HEK293 (cell line): ENCODE measurements around the gene MCIDAS.

Source experiments
- GLIS1 ChIP-seq: fragments of 450-650 bp; formaldehyde crosslinking; IDR thresholded peaks from 2 replicates; pipeline ENCODE4 v1.5.1; 2016; ENCODE audit warnings: missing biosample characterization, missing genetic modification characterization
- MEIS1 ChIP-seq: sonication (generic); formaldehyde crosslinking; IDR thresholded peaks from 2 replicates; pipeline ENCODE4 v1.8.1; 2022; ENCODE audit warnings: missing genetic modification reagents, mild to moderate bottlenecking, borderline replicate concordance
- MZF1 ChIP-seq: fragments of 450-650 bp; formaldehyde crosslinking; IDR thresholded peaks from 2 replicates; pipeline ENCODE4 v1.5.1; 2017; ENCODE audit warnings: missing biosample characterization, missing genetic modification characterization, borderline replicate concordance
- OVOL3 ChIP-seq: fragments of 450-650 bp; formaldehyde crosslinking; IDR thresholded peaks from 2 replicates; pipeline ENCODE4 v1.5.1; 2016; ENCODE audit warnings: missing biosample characterization, missing genetic modification characterization
- REPIN1 ChIP-seq: fragments of 450-650 bp; formaldehyde crosslinking; IDR thresholded peaks from 2 replicates; pipeline ENCODE4 v1.5.1; 2017; ENCODE audit warnings: missing biosample characterization, missing genetic modification characterization, low read depth
- SETDB1 ChIP-seq: IDR thresholded peaks from one replicate; pipeline ENCODE4 v1.6.1; 2017; ENCODE audit warnings: mild to moderate bottlenecking, low read length, moderate library complexity, mixed read lengths; ENCODE audit not compliant: insufficient read length
- TRIM28 ChIP-seq: IDR thresholded peaks from 2 replicates; pipeline ENCODE4 v1.6.1; 2011; ENCODE audit warnings: low read length, control low read depth, borderline replicate concordance
- WT1 ChIP-seq: fragments of 450-650 bp; formaldehyde crosslinking; IDR thresholded peaks from 2 replicates; pipeline ENCODE4 v1.5.1; 2016; ENCODE audit warnings: missing biosample characterization, missing genetic modification characterization
- ZBTB1 ChIP-seq: fragments of 450-650 bp; formaldehyde crosslinking; IDR thresholded peaks from 2 replicates; pipeline ENCODE4 v1.5.1; 2016; ENCODE audit warnings: missing biosample characterization, missing genetic modification characterization
- ZBTB20 ChIP-seq: fragments of 450-650 bp; formaldehyde crosslinking; IDR thresholded peaks from 2 replicates; pipeline ENCODE4 v1.5.1; 2016; ENCODE audit warnings: missing biosample characterization, missing genetic modification characterization
- ZBTB48 ChIP-seq: fragments of 450-650 bp; formaldehyde crosslinking; IDR thresholded peaks from 2 replicates; pipeline ENCODE4 v1.5.1; 2016; ENCODE audit warnings: missing biosample characterization, missing genetic modification characterization
- ZBTB8A ChIP-seq: fragments of 450-650 bp; formaldehyde crosslinking; IDR thresholded peaks from 2 replicates; pipeline ENCODE4 v1.5.1; 2016; ENCODE audit warnings: missing biosample characterization, missing genetic modification characterization
- ZFHX2 ChIP-seq: fragments of 450-650 bp; formaldehyde crosslinking; conservative IDR thresholded peaks from 2 replicates; pipeline ENCODE4 v1.5.1; 2016; ENCODE audit warnings: missing biosample characterization, missing genetic modification characterization
- ZFP41 ChIP-seq: fragments of 450-650 bp; formaldehyde crosslinking; IDR thresholded peaks from 2 replicates; pipeline ENCODE4 v1.5.1; 2016; ENCODE audit warnings: missing biosample characterization, missing genetic modification characterization, borderline replicate concordance
- ZNF133 ChIP-seq: fragments of 450-650 bp; formaldehyde crosslinking; IDR thresholded peaks from 2 replicates; pipeline ENCODE4 v1.5.1; 2016; ENCODE audit warnings: missing biosample characterization, missing genetic modification characterization
- ZNF157 ChIP-seq: fragments of 450-650 bp; formaldehyde crosslinking; IDR thresholded peaks from 2 replicates; pipeline ENCODE4 v1.5.1; 2016; ENCODE audit warnings: missing biosample characterization, missing genetic modification characterization
- ZNF2 ChIP-seq: fragments of 450-650 bp; formaldehyde crosslinking; IDR thresholded peaks from 2 replicates; pipeline ENCODE4 v1.5.1; 2016; ENCODE audit warnings: missing biosample characterization, missing genetic modification characterization
- ZNF223 ChIP-seq: fragments of 450-650 bp; formaldehyde crosslinking; IDR thresholded peaks from 2 replicates; pipeline ENCODE4 v1.5.1; 2016; ENCODE audit warnings: missing biosample characterization, missing genetic modification characterization
- ZNF248 ChIP-seq: fragments of 450-650 bp; formaldehyde crosslinking; IDR thresholded peaks from 2 replicates; pipeline ENCODE4 v1.5.1; 2017; ENCODE audit warnings: missing biosample characterization, missing genetic modification characterization
- ZNF416 ChIP-seq: fragments of 450-650 bp; formaldehyde crosslinking; IDR thresholded peaks from 2 replicates; pipeline ENCODE4 v1.5.1; 2016; ENCODE audit warnings: missing biosample characterization, missing genetic modification characterization
- ZNF521 ChIP-seq: fragments of 450-650 bp; formaldehyde crosslinking; IDR thresholded peaks from 2 replicates; pipeline ENCODE4 v1.5.1; 2017; ENCODE audit warnings: missing biosample characterization, mild to moderate bottlenecking, missing genetic modification characterization
- ZNF529 ChIP-seq: fragments of 450-650 bp; formaldehyde crosslinking; IDR thresholded peaks from 2 replicates; pipeline ENCODE4 v1.5.1; 2017; ENCODE audit warnings: missing genetic modification characterization, missing biosample characterization; ENCODE audit not compliant: insufficient replicate concordance
- ZNF621 ChIP-seq: fragments of 450-650 bp; formaldehyde crosslinking; IDR thresholded peaks from 2 replicates; pipeline ENCODE4 v1.5.1; 2017; ENCODE audit warnings: missing biosample characterization, missing genetic modification characterization
- ZNF629 ChIP-seq: fragments of 450-650 bp; formaldehyde crosslinking; IDR thresholded peaks from 2 replicates; pipeline ENCODE4 v1.5.1; 2017; ENCODE audit warnings: missing biosample characterization, missing genetic modification characterization
- ZNF654 ChIP-seq: fragments of 450-650 bp; formaldehyde crosslinking; IDR thresholded peaks from 2 replicates; pipeline ENCODE4 v1.5.1; 2016; ENCODE audit warnings: low read depth, missing biosample characterization, missing genetic modification characterization
- TF ChIP-seq, protein P1 (sequence below): fragments of 450-650 bp; formaldehyde crosslinking; IDR thresholded peaks from 2 replicates; pipeline ENCODE4 v1.5.1; 2016; ENCODE audit warnings: missing biosample characterization, missing genetic modification characterization
- TF ChIP-seq, protein P2 (sequence below): fragments of 450-650 bp; formaldehyde crosslinking; conservative IDR thresholded peaks from 2 replicates; pipeline ENCODE4 v1.5.1; 2016; ENCODE audit warnings: low read depth, missing biosample characterization, missing genetic modification characterization
- TF ChIP-seq, protein P3 (sequence below): fragments of 450-650 bp; formaldehyde crosslinking; IDR thresholded peaks from 2 replicates; pipeline ENCODE4 v1.5.1; 2016; ENCODE audit warnings: missing biosample characterization, missing genetic modification characterization
- TF ChIP-seq, protein P4 (sequence below): fragments of 450-650 bp; formaldehyde crosslinking; IDR thresholded peaks from 2 replicates; pipeline ENCODE4 v1.5.1; 2016; ENCODE audit warnings: missing biosample characterization, missing genetic modification characterization
- TF ChIP-seq, protein P5 (sequence below): fragments of 450-650 bp; formaldehyde crosslinking; IDR thresholded peaks from 2 replicates; pipeline ENCODE4 v1.5.1; 2016; ENCODE audit warnings: missing biosample characterization, missing genetic modification characterization

The MCIDAS gene

DNA sequence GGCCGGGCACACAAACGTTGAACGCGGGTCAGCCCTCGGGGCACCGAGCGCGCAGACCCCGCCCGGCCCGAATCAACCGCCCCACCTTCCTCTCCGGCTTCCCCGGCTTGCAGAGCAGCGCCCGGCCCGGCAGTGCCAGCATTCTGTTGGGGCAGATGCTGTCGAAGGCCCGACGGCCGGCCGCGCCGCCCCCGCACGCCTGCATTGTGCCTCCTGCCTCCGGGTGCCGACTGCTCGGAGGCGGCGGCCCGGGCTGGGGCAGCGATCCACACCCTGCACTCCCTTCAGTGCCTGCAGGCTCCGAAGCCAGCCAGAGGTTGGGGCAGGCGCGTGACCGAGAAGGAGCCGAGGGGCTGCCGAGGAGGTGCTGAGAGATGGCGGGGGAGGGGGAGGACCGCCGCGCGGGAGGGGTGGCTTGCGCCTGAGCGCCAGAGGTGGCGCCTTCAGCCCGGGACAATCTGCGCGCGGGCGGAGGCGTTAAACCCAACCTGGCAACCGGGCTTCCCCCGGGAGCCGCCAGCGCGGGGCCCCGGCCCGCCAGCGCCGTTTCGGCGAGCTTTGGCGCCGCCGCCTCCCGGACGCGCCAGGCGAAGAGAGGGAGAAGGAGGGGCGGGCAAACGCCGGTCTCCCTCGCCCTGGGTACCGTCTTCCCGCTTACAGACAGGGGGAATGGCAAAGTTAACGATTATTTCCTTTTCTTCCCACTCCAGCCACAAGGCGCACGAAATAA, at the start of gene MCIDAS (continued):
- TF ChIP-seq, protein P1, sequence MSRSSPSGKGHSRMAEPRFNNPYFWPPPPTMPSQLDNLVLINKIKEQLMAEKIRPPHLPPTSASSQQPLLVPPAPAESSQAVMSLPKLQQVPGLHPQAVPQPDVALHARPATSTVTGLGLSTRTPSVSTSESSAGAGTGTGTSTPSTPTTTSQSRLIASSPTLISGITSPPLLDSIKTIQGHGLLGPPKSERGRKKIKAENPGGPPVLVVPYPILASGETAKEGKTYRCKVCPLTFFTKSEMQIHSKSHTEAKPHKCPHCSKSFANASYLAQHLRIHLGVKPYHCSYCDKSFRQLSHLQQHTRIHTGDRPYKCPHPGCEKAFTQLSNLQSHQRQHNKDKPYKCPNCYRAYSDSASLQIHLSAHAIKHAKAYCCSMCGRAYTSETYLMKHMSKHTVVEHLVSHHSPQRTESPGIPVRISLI = no peak
- TF ChIP-seq ZNF157 (tag by site-specific recombination) (no peak), ZNF248 (tag by site-specific recombination) (no peak), ZNF416 (tag by site-specific recombination) (no peak), ZFP41 (tag by site-specific recombination) (no peak), ZNF223 (tag by site-specific recombination) (no peak), ZNF2 (peak; percentile 9; the same call in 1 of the 2 replicates), MZF1 (tag by site-specific recombination) (0 out of 2 replicates have a peak, but pooled peaks have one; percentile 8), ZNF521 (tag by site-specific recombination) (no peak), ZNF654 (tag by site-specific recombination) (no peak), ZNF529 (tag by site-specific recombination) (no peak), REPIN1 (tag by site-specific recombination) (no peak), ZNF133 (peak; percentile 40; the same call in 1 of the 2 replicates), TRIM28 (no peak), ZBTB48 (peak; percentile 83; the same call in 1 of the 2 replicates), GLIS1 (peak; percentile 35; the same call in 1 of the 2 replicates), SETDB1 (no peak), ZNF629 (0 out of 2 replicates have a peak, but pooled peaks have one; percentile 16), WT1 (tag by site-specific recombination) (no peak; the same call in 1 of the 2 replicates), ZBTB1 (tag by site-specific recombination) (no peak), MEIS1 (CRISPR knock-in tag) (no peak), ZBTB20 (tag by site-specific recombination) (peak; percentile 97), ZBTB8A (tag by site-specific recombination) (peak; percentile 94), ZNF621 (tag by site-specific recombination) (no peak), ZFHX2 (tag by site-specific recombination) (peak; percentile 94), OVOL3 (tag by site-specific recombination) (0 out of 2 replicates have a peak, but pooled peaks have one; percentile 11)
- TF ChIP-seq, protein P2, sequence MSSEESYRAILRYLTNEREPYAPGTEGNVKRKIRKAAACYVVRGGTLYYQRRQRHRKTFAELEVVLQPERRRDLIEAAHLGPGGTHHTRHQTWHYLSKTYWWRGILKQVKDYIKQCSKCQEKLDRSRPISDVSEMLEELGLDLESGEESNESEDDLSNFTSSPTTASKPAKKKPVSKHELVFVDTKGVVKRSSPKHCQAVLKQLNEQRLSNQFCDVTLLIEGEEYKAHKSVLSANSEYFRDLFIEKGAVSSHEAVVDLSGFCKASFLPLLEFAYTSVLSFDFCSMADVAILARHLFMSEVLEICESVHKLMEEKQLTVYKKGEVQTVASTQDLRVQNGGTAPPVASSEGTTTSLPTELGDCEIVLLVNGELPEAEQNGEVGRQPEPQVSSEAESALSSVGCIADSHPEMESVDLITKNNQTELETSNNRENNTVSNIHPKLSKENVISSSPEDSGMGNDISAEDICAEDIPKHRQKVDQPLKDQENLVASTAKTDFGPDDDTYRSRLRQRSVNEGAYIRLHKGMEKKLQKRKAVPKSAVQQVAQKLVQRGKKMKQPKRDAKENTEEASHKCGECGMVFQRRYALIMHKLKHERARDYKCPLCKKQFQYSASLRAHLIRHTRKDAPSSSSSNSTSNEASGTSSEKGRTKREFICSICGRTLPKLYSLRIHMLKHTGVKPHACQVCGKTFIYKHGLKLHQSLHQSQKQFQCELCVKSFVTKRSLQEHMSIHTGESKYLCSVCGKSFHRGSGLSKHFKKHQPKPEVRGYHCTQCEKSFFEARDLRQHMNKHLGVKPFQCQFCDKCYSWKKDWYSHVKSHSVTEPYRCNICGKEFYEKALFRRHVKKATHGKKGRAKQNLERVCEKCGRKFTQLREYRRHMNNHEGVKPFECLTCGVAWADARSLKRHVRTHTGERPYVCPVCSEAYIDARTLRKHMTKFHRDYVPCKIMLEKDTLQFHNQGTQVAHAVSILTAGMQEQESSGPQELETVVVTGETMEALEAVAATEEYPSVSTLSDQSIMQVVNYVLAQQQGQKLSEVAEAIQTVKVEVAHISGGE (tag by site-specific recombination) = no peak; the same call in 1 of the 2 replicates
- TF ChIP-seq, protein P3, sequence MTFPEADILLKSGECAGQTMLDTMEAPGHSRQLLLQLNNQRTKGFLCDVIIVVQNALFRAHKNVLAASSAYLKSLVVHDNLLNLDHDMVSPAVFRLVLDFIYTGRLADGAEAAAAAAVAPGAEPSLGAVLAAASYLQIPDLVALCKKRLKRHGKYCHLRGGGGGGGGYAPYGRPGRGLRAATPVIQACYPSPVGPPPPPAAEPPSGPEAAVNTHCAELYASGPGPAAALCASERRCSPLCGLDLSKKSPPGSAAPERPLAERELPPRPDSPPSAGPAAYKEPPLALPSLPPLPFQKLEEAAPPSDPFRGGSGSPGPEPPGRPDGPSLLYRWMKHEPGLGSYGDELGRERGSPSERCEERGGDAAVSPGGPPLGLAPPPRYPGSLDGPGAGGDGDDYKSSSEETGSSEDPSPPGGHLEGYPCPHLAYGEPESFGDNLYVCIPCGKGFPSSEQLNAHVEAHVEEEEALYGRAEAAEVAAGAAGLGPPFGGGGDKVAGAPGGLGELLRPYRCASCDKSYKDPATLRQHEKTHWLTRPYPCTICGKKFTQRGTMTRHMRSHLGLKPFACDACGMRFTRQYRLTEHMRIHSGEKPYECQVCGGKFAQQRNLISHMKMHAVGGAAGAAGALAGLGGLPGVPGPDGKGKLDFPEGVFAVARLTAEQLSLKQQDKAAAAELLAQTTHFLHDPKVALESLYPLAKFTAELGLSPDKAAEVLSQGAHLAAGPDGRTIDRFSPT (tag by site-specific recombination) = peak; percentile 66
- TF ChIP-seq, protein P4, sequence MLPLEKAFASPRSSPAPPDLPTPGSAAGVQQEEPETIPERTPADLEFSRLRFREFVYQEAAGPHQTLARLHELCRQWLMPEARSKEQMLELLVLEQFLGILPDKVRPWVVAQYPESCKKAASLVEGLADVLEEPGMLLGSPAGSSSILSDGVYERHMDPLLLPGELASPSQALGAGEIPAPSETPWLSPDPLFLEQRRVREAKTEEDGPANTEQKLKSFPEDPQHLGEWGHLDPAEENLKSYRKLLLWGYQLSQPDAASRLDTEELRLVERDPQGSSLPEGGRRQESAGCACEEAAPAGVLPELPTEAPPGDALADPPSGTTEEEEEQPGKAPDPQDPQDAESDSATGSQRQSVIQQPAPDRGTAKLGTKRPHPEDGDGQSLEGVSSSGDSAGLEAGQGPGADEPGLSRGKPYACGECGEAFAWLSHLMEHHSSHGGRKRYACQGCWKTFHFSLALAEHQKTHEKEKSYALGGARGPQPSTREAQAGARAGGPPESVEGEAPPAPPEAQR (tag by site-specific recombination) = no peak
- TF ChIP-seq, protein P5, sequence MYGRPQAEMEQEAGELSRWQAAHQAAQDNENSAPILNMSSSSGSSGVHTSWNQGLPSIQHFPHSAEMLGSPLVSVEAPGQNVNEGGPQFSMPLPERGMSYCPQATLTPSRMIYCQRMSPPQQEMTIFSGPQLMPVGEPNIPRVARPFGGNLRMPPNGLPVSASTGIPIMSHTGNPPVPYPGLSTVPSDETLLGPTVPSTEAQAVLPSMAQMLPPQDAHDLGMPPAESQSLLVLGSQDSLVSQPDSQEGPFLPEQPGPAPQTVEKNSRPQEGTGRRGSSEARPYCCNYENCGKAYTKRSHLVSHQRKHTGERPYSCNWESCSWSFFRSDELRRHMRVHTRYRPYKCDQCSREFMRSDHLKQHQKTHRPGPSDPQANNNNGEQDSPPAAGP (tag by site-specific recombination) = peak; percentile 28
